Skin of body (tissue), 2 donors: ENCODE data around the gene TTC12. TPM values are rescaled to one million over a fixed set of nuclear protein-coding genes. Genes with fewer than 3 reads are reported as not detected.

Experiments
- DNase-seq: peaks from one replicate; lab custom pipeline; 2025; lab: John Stamatoyannopoulos, UW
- total RNA-seq: library from RNA; depleted of rRNA; stranded (reverse); fragments of >200 nt; gene quantifications from one replicate; pipeline ENCODE4 v1.2.3, GENCODE V29; 2014

Gene TTC12
- total RNA-seq, 1 donor from 2014 or later = 15.7 TPM

DNA sequence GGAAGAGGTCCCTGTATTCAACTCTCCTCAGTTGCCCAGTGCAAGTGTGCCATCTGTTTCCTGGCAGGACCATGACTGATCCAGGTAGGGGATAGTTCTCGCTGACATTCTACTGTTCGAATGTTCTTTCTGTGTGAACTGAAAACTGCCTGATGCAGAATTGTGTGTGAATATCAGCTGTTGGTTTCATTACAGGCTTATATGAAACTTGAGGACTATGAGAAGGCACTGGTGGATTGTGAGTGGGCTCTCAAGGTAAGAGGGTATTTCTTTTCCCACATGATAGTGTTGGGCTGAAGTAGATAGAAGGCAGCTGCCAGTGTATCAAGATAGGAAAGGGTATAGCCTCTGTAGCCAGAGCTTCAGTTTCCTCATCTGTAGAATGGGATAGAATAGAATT, 15.3 kb downstream of the TTC12 start:
- no peak for DNase-seq

DNA sequence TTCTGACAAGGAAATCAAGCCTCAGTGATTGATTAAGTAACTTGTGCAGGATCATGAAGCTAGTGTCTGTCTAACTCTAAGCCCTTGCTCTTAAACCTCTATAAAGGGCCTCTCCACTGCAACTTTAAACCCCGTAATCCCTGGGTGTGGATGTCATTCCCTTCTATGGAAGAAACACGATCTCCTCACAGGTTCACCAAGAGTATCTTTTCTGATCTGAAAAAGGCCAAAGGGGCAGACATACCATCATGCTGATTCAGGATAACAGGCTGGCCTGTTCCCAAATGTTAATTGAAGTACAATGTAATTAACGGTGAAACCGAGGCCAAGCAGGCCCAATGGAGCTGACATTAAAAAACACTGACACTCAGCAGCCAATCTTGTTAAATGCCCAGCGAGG, 17.1 kb downstream of the TTC12 start:
- no peak for DNase-seq

DNA sequence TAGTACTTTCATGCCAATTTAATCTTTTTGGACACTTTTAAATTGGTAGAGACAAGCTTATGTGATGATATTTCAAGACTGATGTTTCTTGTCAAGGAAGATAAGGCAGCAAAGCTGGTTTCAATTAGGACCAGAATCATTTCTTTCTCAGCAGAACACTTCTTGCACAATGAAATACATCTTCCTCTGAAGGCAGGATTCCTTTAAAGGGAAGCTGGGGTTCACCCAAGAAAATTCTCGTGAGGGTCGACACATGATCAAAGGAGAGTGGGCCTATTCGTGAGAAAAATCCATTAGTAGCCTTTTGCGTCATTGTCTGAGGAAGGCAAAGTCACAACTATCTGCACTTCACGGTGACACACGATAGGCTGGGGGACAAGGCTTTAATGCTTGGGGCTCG, 17.6 kb downstream of the TTC12 start:
- DNase-seq = peak; percentile 48

DNA sequence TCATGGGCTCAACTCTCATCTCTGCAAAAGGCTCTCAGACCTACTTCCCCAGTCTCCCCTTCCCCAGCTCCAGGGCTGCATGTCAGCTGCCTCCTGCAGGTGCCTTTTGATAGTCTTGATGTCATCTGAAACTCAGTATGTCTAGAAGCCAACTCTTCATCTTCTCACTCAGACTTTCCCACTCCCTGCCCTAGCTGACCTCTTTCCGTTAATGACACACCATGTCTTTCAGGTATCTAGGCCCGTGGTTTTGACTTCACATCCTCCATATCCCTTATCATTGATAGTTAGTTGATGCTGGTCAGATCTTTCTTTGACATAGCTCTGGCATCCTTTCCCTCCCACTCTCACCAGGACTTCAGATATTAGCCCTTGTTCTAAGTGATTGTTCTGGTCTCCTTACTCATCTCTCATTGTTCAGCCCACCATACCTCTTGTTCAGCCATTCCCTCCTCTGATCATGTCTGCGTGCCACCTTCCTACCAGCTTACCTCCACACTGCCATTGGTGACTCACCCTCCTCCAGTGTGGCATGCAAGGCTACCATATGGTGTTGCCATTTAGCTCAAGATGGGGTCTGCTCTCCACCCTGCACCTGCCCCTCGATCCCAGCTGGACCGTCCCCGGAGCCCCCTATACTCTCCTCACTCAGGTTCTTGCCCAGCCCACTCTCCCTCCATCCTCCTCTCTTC, 18.4 kb downstream of the TTC12 start:
- no peak for DNase-seq

DNA sequence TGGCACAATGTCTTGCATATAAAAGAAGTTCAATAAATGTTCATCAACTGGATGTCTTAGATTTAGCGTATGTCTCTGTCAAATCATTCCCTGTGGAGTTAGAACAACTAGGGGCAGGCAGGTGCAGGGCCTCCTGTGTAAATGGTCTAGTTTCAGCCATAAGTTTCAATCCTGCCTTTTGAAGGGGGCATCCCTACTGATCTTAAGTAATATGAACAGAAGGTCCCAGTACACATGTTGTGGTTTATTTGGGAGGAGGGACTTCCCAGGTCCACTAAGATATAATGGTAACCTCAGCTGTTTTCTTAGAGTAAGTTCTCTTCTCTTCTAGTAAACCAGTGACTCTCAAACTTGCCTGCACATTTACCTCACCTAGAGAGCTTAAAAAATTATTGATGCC, 19.8 kb downstream of the TTC12 start:
- DNase-seq = no peak

DNA sequence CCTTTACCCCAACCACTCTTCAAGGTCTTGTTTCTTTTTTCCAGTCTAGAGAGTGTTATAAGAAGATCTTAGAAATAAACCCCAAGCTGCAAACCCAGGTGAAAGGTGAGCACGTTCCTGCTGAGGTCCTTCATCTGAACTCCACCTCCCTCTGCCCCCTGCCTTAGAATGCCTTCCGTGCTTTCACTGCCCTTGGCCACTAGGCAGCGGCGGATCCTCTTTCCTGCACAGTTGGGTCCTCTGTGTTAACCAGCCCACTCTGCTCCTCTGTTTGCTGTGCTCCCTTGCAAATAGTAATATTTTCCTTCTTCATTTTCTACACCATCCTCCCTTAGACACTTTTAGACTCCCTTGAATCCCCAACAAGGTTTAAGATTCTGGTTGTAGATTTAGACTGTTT, 24.3 kb downstream of the TTC12 start:
- no peak for DNase-seq

DNA sequence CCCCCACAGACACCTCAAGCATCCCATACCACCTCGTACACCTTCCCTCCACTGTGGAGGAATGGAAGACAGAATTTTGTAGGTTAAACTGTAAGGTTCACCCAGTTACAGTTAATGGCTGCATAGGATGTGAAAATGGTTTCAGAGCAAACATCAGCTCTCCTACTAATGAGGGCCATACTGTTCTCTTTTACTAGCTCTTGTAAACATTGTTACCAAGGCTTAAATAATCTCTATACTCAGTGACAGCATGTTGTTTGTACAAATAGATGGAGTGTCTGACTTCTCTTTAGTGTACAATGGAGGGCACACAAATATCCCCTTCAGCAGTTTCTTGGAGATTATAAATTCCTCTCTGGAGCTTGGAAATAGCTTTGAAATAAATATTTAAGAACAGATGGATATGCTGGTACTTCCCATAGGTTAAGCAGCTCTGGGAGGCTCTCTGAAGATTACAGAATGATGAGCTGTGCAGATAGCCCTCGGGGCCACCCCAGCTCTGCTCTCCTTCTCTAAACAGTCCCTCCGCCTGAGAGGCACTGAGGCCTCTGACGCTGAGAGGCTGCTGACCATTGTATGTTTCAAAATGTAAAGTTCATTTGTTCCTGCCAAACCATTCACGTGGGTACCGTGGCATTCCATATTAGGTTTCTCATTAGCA, 25.7 kb downstream of the TTC12 start:
- no peak for DNase-seq

DNA sequence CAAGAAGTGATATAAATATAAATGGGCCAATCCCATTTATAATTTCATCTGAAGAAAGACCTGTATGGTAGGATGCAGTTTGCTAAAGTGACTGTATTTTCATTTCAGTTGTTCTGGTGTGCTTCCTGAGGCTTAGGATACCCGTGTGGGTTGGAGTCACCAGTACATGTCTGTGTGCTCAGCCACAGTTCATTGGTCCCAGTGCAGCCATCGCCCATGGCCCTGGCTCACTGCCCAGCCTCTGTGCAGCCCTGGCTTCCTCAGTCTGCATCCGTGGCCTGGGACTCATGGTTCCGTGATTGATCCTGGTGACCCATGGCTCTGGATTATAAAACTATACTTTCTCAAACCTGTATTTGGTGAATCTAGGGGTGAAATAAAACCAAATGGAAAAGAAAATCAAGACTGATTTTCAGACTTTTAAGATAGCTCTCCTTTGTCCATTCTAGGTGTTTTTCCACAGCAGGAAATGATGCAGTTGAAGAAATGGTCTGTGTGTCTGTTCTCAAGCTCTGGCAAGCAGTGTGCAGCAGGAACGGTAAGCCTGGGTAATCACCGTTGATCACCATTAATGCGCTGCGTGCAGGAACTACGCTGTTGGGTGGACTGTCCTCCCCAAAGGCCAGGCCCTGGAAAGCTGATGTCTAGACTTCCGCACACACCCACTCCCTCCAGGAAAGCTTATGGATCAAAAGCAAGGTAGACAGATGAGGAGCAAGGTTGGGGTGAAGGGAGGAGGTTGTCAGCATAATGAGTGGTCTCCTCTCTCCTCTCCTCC, 27.2 kb downstream of the TTC12 start:
- DNase-seq = no peak

DNA sequence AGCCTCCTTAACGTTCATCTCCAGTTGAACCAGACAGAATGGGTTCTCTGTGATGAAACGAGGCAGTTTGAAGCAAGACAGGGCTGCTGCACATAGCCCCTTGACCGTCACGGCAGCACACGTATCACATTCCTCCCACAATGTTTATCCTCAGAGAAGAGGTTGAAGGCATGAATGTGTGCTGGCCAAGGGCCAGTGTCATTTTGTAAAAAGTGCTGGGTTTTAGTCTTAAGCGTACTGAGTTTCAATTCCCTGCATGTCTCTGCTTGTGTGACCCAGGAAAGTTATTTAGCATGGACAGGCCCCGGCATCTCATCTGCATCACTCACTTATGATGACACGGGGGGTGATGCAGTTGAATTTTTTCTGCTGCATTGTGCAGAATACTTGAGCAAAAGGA, 31.6 kb downstream of the TTC12 start:
- no peak for DNase-seq

DNA sequence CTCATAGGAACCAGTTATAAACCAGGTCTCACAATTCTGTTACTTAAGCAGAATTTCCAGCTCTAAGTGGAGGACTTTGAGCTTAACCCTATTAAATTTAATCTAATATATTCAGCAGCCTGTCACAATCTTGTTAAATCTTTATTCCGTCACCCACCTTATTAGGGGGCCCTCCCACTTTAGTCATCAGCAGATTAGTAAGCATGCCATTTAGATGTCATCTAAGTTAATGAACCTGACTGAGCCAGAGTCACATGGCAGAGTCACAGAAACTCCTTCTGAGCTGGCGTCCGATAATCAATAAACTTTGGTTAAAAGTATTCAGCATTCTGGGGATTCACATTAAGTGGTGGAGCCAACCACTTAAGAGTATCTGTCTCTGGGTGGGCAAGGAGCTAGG, 35.1 kb downstream of the TTC12 start:
- no peak for DNase-seq

DNA sequence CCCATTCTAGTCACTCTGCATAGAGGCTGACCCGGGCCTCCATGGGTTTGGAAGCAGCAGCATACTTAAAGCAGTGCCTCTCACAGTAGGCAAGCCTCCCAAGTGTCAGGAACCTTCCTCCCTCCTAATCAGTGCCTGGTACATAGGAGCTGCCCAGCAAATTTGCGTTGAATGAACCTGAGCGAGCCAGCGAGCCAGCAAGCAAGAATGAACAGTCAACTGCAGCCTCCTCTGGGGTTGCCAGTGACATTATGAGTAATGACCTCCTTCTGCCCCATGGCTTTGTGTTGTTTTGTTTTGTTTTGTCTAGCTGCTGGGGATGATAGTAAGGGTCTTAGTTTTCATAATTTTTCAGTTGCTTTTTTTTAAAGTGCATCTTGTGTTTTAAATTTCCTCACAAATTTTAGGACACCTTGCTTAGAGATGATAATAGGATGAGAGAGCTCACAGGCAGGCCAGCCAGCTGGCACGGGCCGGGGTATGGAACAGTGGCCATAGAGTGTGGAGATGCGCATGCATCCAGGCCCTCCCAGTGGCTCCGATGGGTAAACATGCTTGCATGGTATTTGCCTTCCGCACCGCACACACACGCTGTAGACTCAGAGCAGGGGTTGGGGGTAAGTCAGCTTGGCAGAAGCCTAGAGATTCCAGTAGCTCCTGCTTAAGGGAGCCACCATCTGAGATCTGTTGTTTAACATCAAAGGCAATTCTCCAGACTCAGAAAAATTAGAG, 36.1 kb downstream of the TTC12 start:
- no peak for DNase-seq

DNA sequence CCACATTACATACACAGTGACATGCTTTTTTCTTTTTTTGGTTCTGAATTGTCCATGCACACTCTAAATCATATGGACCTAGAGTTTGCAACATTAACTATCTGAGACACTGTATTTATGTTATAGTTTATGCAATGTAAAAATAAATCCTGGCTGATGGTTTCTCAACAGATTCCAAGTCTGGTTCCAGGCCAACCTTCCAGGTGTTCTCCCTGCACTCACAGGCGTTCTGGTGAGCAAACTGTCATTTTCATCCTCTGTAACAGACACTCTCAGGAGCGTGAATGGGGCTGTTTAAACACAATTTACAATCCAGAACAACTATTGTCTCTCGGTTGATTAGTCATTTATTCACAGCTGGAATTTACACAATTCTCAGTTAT, 36.7 kb downstream of the TTC12 start:
- no peak for DNase-seq

DNA sequence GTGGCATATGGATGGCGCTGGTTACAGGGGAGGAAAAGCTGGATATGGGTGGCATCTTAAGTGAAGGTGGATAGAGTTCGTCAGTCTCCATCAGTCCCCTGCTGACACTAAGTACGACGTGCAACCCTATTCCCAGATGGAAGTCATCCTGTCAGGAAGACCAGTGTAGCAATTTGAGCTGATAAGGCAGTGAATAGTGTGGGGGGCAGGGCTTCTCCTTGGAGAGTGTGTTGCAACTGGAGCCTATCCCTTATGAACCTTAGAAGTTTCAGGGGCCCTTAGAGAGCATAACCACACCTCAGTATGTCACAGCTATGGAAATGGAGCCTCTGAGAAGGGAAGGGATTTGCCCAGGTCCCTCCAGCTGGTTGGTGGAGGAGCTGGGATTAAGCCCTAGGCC, 37.1 kb downstream of the TTC12 start:
- DNase-seq = no peak

DNA sequence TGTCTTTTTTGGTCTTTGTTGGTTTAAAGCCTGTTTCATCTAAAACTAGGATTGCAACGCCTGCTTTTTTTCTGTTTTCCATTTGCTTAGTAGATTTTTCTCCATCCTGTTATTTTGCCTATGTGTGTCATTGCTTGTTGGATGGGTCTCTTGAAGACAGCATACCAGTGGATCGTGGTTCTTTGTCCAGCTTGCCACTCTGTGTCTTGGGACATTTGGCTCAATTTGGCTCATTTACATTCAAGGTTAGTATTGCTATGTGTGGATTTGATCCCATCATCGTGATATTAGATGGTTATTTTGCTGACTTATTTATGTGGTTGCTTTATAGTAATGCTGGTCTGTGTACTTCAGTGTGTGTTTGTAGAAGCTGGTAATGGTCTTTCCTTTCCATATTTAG, 41.8 kb downstream of the TTC12 start:
- no peak for DNase-seq

DNA sequence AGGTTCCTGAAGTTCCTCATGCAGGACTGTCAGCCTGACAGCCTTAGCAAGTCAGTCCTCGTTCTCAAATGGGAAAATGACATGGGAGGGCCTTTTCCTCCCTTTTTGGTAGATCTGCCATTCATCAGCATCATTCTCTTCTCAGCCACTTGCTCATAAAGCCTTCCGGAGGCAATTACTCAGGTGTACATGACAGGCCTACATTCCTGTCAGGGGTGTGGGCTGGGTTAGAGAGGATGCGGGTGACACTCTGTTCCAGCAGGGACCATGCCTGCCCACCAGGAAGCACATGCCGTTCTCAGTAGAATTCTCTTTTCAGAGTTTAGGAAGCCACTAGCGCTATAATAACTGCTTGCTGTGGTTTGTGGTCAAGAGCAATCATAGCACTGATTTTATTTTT, 49.0 kb downstream of the TTC12 start:
- DNase-seq = no peak

DNA sequence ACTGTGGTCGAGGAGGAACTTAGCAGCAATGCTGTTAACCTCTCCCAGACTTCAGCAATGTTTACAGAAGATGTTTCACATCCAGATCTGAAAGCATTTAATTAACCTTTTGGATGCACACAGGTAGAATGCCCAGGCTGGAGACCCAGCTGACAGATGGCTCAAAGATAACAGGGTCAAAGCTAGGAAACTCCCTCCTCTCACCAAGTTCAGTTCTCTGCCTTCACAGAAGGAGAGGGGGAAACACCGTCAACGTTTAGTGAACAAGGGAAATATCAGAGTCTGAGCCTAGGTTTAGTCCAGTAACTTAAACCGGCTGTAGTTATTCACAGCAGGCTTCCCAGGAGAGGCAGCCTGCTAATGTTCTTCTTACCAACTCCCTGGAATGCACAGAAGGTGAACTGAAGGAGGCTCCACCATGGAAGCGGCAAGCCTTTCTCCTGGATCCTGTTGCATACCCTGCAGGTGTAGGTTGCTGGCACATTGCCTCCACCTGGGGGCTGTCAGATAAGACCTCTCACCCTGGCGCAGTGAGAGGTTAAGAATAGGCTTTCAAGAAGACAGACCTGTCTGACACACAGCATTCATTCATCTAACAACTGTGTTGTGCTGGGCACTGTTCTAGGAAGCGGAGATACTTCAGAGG, 49.7 kb downstream of the TTC12 start:
- DNase-seq = no peak

DNA sequence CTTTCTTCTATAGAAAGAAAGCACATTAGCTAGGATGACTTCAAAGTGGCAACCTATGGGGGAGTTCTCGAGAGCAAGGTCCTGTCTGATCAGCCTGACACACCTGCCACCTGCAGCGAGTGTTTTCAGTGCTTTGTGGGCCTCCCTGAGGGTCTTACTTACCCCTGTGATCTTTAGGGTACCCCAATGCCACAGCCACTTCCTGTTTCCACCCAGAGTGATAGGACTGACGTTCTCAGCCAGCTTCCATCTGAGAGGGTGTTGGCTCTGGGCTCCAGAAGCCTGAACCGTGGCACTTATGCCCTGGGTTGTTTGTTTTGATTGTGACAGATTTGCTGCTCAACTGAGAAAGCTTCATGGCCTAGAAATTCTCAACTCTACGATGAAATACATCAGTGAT, 51.5 kb downstream of the TTC12 start:
- DNase-seq = no peak

DNA sequence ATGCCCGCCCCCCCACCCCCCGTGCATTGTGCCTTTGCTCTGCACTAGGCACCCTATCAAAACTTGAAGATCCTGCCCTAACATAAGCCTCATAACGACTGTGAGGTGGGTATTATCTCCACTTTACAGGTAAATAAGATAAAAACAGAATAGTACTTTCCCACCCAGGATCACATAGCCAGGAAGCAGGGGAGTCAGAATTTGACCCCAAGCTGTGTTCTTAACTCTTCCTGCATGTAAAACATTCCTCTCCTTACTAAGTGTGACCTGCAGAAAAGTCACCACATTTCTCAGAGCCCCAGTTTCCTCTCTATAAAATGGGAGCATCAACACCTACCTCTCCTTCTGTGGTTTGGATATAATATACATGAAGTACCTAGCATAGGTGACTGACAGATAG, 55.0 kb downstream of the TTC12 start:
- no peak for DNase-seq

DNA sequence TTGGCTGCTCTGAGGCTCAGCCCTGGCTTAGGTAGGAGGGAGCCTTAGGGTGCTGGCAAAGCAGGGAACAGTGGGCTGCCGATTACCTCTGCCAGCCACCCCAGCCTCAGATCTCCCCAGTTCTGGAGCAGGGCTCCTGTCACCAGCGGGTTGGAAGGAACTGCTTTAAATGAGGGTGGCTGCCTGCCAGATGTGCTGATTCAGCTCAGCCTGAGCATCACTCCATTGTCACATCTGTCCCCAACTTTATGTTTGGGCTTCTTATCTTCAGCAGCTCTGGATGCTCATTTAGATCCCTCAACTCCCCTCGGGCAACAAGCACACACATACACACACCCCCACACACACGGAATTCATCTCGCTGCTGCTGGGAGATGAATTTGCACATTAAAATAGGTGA, 56.3 kb downstream of the TTC12 start:
- no peak for DNase-seq

DNA sequence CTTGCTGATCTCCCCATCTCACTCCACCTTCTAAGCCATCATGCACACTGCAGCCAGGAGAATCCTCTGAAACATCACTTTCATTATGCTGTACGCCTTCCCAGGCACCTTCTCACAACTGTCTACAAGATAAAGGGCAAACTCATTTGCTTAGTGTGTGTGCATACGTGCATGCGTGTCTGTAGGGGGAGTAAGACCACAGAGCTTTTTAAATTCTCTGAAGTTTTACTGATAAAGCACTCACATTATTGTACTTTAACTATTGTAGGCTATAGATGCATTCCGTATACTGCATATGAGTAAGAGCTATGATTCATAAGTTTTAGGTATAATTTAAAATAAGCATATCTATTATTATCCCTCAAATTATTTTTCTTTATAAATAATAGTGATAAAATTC, 57.9 kb downstream of the TTC12 start:
- no peak for DNase-seq

DNA sequence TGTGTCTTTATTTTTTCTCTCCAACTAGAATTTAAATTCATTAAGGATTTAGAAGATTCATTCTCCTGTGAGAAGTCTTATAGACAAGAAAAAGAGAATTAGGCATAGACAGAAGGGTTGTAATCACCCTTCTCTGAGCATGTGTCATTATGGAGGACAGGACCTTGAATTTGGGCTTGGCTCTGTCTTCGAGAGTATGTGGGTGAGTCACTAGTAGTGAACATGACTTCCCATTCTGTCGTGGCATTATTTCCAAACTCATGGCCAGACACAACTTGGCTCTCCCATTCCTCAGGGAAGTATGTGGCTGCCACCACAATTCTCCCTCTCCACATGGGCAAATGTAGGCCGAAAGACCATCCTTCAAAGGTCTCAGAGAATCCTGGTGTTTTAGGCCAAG, 58.9 kb downstream of the TTC12 start:
- no peak for DNase-seq
